GM23248 (cell line): Measurements from ENCODE around the gene E2F4. TPM values are rescaled to one million over a fixed set of nuclear protein-coding genes. Genes with fewer than 3 reads are reported as not detected.

Experiments
- DNase-seq: peaks from one replicate; pipeline ENCODE4 v3.0.0-alpha.2; 2015
- H2AFZ ChIP-seq: fragments of 200-600 bp; sonication (generic); 2 replicates; pipeline ENCODE4 v1.6.1; 2016; ENCODE audit warnings: antibody characterized with exemption
- H3F3A ChIP-seq: fragments of 200-600 bp; sonication (generic); 2 replicates; pipeline ENCODE4 v1.6.1; 2016; ENCODE audit warnings: mild to moderate bottlenecking, antibody characterized with exemption, mixed run types; ENCODE audit not compliant: insufficient read depth
- H3K27ac ChIP-seq: fragments of 200-600 bp; sonication (generic); 2 replicates; pipeline ENCODE4 v1.5.1; 2016; ENCODE audit warnings: mild to moderate bottlenecking
- H3K27me3 ChIP-seq: fragments of 200-600 bp; sonication (generic); replicated peaks from 2 replicates; pipeline ENCODE4 v1.6.1; 2016; ENCODE audit warnings: mild to moderate bottlenecking; ENCODE audit not compliant: insufficient read depth
- H3K36me3 ChIP-seq: fragments of 200-600 bp; sonication (generic); 2 replicates; pipeline ENCODE4 v1.6.1; 2016; ENCODE audit warnings: low read depth, mild to moderate bottlenecking
- H3K4me1 ChIP-seq: fragments of 200-600 bp; sonication (generic); 2 replicates; pipeline ENCODE4 v1.6.1; 2016; ENCODE audit warnings: mild to moderate bottlenecking; ENCODE audit not compliant: insufficient read depth
- H3K4me2 ChIP-seq: fragments of 200-600 bp; sonication (generic); one replicate; pipeline ENCODE4 v1.6.1; 2016; ENCODE audit warnings: mild to moderate bottlenecking; ENCODE audit not compliant: unreplicated experiment
- H3K4me3 ChIP-seq: fragments of 200-600 bp; sonication (generic); 2 replicates; pipeline ENCODE4 v1.5.1; 2016; ENCODE audit warnings: mild to moderate bottlenecking
- H3K79me2 ChIP-seq: fragments of 200-600 bp; sonication (generic); 2 replicates; pipeline ENCODE4 v1.6.1; 2016; ENCODE audit warnings: mild to moderate bottlenecking; ENCODE audit not compliant: insufficient read depth
- H3K9ac ChIP-seq: fragments of 200-600 bp; sonication (generic); 2 replicates; pipeline ENCODE4 v1.6.1; 2016; ENCODE audit warnings: mild to moderate bottlenecking
- H3K9me2 ChIP-seq: fragments of 200-600 bp; sonication (generic); 2 replicates; pipeline ENCODE4 v1.6.1; 2016; ENCODE audit warnings: mixed run types, mild to moderate bottlenecking, moderate library complexity; ENCODE audit not compliant: insufficient read depth
- H3K9me3 ChIP-seq: fragments of 200-600 bp; sonication (generic); one replicate; pipeline ENCODE4 v1.6.1; 2017; ENCODE audit warnings: low read depth
- H4K20me1 ChIP-seq: fragments of 200-600 bp; sonication (generic); 2 replicates; pipeline ENCODE4 v1.6.0; 2016; ENCODE audit not compliant: insufficient read depth
- EZH2 ChIP-seq: fragments of 200-600 bp; sonication (generic); IDR thresholded peaks from 2 replicates; pipeline ENCODE4 v1.6.1; 2018; ENCODE audit warnings: antibody characterized with exemption, mild to moderate bottlenecking; ENCODE audit not compliant: insufficient read depth, poor library complexity, severe bottlenecking
- EZH2phosphoT487 ChIP-seq: fragments of 200-600 bp; sonication (generic); IDR thresholded peaks from 2 replicates; pipeline ENCODE4 v1.6.1; 2018; ENCODE audit warnings: antibody characterized with exemption, moderate library complexity, mild to moderate bottlenecking, low read depth; ENCODE audit not compliant: insufficient read depth
- WGBS, 2 experiments: methylation state at CpG; one replicate each; pipeline ENCODE4 v1.1.6; 2015 to 2017; ENCODE audit warnings: low lambda C conversion rate in 2 of 2, low coverage in 1 of 2; ENCODE audit errors: missing lambda C conversion rate in 2 of 2; 5-methylcytosine and 5-hydroxymethylcytosine counted together
- in situ Hi-C: fragments of 300-500 bp; cut with MboI; formaldehyde crosslinking; loops from 2 replicates; pipeline ENCODE4 v1.15.0; 2020
- polyA plus RNA-seq: library from polyadenylated mRNA; unstranded; fragments of >200 nt; fragmentation: Nextera tagmentation; extraction: Ambion mirVana; gene quantifications from 2 replicates; pipeline ENCODE4 v1.2.1, GENCODE V29; 2016
- total RNA-seq: library from RNA; depleted of rRNA; stranded (reverse); fragments of >200 nt; shearing (Covaris generic); gene quantifications from 2 replicates; pipeline ENCODE4 v1.2.3, GENCODE V29; 2014

E2F4 gene
- total and polyA plus RNA-seq, 2 experiments from 2014 or later, result 50.0 to 82.0 TPM

GRCh38 chr16:67215706-67216105 is 23.8 kb downstream of the E2F4 start:
- no peaks in the 10 kb centered on the region for H4K20me1 ChIP-seq
- no peak overlapping the region for H3K4me2 ChIP-seq
- no peaks in the 10 kb centered on the region for H3K4me1 ChIP-seq
- no peaks in the 10 kb centered on the region for H3K9me2 ChIP-seq
- no peaks in the 10 kb centered on the region for H3K9me3 ChIP-seq
- 69 to 71% methylated on average over 4 to 5 of the region's 5 CpGs for WGBS, 2 experiments
- no peak overlapping the region for H3K4me3 ChIP-seq
- no peak for DNase-seq
- H2AFZ ChIP-seq, result no peak overlapping the region
- H3F3A ChIP-seq, result no peaks in the 10 kb centered on the region
- H3K79me2 ChIP-seq, result no peaks in the 10 kb centered on the region
- TF ChIP-seq EZH2 (no peak), EZH2phosphoT487 (no peak)
- H3K27ac ChIP-seq, result no peak overlapping the region
- no peak overlapping the region for H3K9ac ChIP-seq
- H3K36me3 ChIP-seq, result no peaks in the 10 kb centered on the region
- in situ Hi-C loops, result no loop called here
- no peaks in the 10 kb centered on the region for H3K27me3 ChIP-seq

DNA sequence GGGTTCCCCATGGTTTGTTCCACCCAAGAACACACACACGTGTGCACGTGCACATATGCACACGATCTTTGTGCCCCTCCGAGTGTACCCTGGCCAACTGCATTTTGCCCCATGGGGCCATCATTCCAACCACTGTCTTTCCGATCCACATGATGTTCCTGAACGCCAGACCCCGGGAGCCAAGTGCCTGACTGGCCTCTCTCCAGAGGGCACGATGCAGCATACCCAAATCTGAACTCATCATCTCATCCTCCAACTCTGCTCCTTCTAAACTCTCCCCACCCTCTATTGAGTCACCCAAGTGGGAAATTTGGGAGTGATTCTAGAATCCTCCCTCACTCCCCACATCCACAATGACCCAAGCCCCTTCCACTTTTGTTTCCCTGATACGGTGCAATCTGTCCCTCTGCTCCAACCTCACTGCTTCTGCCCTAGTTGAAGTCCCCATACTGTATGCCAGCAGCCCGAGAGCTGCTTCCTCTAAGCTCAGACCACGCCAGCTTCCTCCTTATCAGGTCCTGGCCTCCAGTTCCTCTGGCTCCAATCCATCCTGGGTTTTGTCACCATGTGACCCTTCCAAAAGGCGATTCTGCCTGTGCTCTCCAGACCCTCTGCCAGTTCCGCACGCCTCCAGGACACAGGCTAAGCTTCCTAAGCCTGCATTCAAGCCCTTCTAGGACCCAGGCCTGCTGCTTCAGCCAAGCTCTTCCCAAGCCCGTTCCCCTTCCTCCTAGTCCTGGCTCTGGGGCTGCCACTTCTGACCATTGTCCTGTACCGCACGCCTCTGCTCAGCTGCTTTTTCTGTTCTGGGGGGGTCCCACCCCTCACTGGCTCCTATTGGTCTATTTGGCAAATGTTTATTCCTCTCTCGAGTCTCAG is 24.9 kb downstream of the E2F4 start:
- no peaks in the 10 kb centered on the region for H3F3A ChIP-seq
- H3K4me3 ChIP-seq, result no peak overlapping the region
- H3K27ac ChIP-seq, result no peak overlapping the region
- no peak for TF ChIP-seq EZH2
- TF ChIP-seq EZH2phosphoT487, result no peak
- no peak overlapping the region for H3K4me2 ChIP-seq
- no peak overlapping the region for H2AFZ ChIP-seq
- H3K9me3 ChIP-seq, result no peaks in the 10 kb centered on the region
- no peaks in the 10 kb centered on the region for H3K36me3 ChIP-seq
- no peaks in the 10 kb centered on the region for H3K4me1 ChIP-seq
- in situ Hi-C loops, result no loop called here
- no peaks in the 10 kb centered on the region for H3K9me2 ChIP-seq
- H3K79me2 ChIP-seq, result no peaks in the 10 kb centered on the region
- DNase-seq, result peak; percentile 22
- H4K20me1 ChIP-seq, result no peaks in the 10 kb centered on the region
- H3K27me3 ChIP-seq, result no peaks in the 10 kb centered on the region
- 86 to 89% methylated on average over 18 of the region's 18 CpGs for WGBS, 2 experiments
- no peak overlapping the region for H3K9ac ChIP-seq

- H3K4me3 ChIP-seq, result no peak overlapping the region
- no peak overlapping the region for H3K4me2 ChIP-seq
- WGBS, 2 experiments, result 30 to 41% methylated on average over 3 of the region's 3 CpGs
These were observed 32.0 kb downstream of the E2F4 start for GRCh38 chr16:67223992-67224391.

DNA sequence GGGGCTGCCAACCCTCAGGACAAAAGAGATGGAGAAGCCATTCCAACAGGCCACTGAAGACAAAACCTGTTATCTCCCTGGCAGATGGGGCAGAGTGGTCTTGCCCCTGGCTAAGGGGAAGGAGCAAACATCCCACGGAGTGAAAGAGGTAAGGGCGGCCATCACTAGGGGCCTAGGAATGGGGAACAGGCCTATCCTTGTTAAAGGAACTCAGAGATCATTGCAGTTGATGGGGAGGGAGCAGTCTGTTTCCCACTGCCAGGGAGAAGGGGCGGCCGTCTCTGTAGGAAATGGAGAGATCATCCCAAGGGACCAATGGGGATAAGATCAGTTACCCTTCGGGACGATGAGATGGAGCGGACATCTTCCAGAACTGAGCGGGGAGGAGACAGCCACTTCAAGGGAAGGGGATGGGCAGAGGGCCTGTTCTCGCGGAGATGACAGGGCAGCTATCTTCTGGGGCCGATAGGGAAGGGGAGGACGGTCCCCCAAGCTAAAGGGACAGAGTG is 34.4 kb downstream of the E2F4 start:
- H2AFZ ChIP-seq, result peak overlapping the region; percentile 84
- TF ChIP-seq EZH2 (no peak), EZH2phosphoT487 (no peak)

More at GRCh38 chr16:67223992-67224391, 32.0 kb downstream of the E2F4 start:
- H3K27me3 ChIP-seq, result no peaks in the 10 kb centered on the region
- H3K36me3 ChIP-seq, result peaks cover 5% of the 10 kb centered on the region; the same call in 1 of the 2 replicates
- no peaks in the 10 kb centered on the region for H4K20me1 ChIP-seq
- no peaks in the 10 kb centered on the region for H3K9me3 ChIP-seq
- in situ Hi-C loops, result no loop called here
- H3K9ac ChIP-seq, result no peak overlapping the region
- no peak for TF ChIP-seq EZH2phosphoT487
- no peak for TF ChIP-seq EZH2
- DNase-seq, result no peak
- H3K4me1 ChIP-seq, result peaks cover 14% of the 10 kb centered on the region
- H3K79me2 ChIP-seq, result peaks cover 36% of the 10 kb centered on the region
- H3K9me2 ChIP-seq, result no peaks in the 10 kb centered on the region
- H2AFZ ChIP-seq, result no peak overlapping the region
- H3K27ac ChIP-seq, result no peak overlapping the region
- H3F3A ChIP-seq, result no peaks in the 10 kb centered on the region

More for the DNA sequence above, 34.4 kb downstream of the E2F4 start:
- DNase-seq, result peak; percentile 65
- H3K9me2 ChIP-seq, result no peaks in the 10 kb centered on the region
- no peaks in the 10 kb centered on the region for H3K27me3 ChIP-seq
- WGBS, 2 experiments, result 9 to 18% methylated on average over 10 to 12 of the region's 12 CpGs
- peaks cover 47% of the 10 kb centered on the region for H3K79me2 ChIP-seq
- no peaks in the 10 kb centered on the region for H3F3A ChIP-seq
- in situ Hi-C loops, result no loop called here
- H3K9ac ChIP-seq, result peak overlapping the region; percentile 99
- peaks cover 14% of the 10 kb centered on the region for H3K4me1 ChIP-seq
- H3K4me3 ChIP-seq, result peak overlapping the region; percentile 100
- peak overlapping the region; percentile 36 for H3K27ac ChIP-seq
- H3K4me2 ChIP-seq, result peak overlapping the region; percentile 81
- no peaks in the 10 kb centered on the region for H4K20me1 ChIP-seq
- no peaks in the 10 kb centered on the region for H3K9me3 ChIP-seq
- peaks cover 11% of the 10 kb centered on the region; the same call in 1 of the 2 replicates for H3K36me3 ChIP-seq
